ENCODE measurements around the gene CYP27A1.

The CYP27A1 gene

DNA sequence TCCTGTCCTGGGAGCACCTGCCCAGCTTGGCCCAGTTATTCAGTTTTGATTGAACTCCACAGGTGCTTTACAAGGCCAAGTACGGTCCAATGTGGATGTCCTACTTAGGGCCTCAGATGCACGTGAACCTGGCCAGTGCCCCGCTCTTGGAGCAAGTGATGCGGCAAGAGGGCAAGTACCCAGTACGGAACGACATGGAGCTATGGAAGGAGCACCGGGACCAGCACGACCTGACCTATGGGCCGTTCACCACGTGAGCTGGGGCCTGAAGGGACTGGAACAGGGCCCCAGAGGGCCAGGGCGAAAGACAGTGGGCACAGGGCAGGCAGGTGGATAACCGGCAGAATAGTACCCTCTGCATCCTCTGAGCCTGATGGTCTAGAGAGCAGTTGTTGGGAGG is 27.6 kb downstream of the CYP27A1 start:
- in situ Hi-C loops (cut with MboI; ENCODE audit: low sequenced_read_pairs) = no loop called here

DNA sequence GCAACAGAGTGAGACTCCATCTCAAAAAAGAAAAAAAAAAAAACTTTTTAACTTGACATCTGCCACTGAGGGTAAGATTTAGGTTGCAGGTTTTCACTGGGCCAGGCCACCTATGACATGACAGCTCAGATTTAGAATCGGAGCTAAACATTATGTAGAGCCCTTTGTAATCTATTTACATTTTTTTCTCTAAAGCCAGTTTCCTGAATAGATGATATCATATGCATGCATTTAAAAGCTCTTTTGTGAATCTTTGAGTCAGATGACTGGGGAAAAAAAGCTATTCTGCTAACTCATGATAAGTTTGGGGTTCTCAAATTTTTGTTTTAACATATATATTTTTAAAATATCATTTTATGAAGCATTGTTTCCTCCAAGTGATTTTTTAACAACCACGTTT is 28.3 kb downstream of the CYP27A1 start:
- in situ Hi-C loops (cut with MboI; ENCODE audit: low sequenced_read_pairs) = no loop called here

DNA sequence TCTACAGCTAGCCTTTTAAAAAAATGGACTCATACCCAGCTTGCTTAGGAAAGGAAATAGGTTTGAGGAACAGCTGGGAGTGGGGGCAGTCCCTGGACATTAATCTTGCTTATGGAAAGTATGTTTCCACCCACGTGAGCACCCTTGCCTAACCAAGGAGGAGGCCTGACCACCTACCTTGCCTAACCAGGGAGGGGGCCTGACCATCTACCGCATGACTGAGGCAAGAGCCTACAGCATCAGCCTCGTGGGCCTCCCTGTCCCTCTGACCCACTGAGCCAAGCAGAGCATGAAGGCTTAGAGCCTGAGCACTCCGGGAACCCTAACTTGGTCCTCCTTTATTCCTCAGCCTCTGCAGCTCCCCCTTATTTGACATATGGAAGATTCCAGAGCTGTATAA is 29.4 kb downstream of the CYP27A1 start:
- in situ Hi-C loops (cut with MboI; ENCODE audit: low sequenced_read_pairs) = no loop called here

DNA sequence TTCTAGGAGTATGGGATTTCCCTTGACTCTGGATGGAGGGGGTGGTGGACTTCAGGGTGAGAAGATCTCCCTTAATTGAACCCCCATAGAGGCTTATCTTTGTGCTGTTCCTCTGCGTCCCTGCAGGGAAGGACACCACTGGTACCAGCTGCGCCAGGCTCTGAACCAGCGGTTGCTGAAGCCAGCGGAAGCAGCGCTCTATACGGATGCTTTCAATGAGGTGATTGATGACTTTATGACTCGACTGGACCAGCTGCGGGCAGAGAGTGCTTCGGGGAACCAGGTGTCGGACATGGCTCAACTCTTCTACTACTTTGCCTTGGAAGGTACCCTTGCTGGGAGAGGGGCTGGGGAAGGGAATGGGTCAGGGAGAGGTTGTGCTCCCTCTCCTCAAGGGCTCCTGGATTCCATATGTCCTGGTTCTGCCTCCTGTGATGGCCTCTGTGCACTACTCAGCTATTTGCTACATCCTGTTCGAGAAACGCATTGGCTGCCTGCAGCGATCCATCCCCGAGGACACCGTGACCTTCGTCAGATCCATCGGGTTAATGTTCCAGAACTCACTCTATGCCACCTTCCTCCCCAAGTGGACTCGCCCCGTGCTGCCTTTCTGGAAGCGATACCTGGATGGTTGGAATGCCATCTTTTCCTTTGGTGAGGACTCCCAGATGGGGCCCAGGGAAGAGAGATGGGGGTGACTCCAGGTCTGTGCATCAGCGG is 30.3 kb downstream of the CYP27A1 start:
- in situ Hi-C loops (cut with MboI; ENCODE audit: low sequenced_read_pairs) = no loop called here

DNA sequence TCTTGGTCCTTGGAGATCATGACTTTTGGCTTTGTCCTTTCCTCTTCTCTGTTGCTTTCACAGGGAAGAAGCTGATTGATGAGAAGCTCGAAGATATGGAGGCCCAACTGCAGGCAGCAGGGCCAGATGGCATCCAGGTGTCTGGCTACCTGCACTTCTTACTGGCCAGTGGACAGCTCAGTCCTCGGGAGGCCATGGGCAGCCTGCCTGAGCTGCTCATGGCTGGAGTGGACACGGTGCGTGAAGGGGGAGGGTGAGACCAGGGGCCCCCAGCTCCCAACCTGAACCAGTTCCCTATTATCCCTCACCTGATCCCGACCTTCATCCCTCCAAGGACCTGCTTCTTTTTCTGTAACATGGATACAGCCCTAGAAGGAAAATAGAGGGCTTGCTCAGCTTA is 30.9 kb downstream of the CYP27A1 start:
- in situ Hi-C loops (cut with MboI; ENCODE audit: low sequenced_read_pairs) = no loop called here

DNA sequence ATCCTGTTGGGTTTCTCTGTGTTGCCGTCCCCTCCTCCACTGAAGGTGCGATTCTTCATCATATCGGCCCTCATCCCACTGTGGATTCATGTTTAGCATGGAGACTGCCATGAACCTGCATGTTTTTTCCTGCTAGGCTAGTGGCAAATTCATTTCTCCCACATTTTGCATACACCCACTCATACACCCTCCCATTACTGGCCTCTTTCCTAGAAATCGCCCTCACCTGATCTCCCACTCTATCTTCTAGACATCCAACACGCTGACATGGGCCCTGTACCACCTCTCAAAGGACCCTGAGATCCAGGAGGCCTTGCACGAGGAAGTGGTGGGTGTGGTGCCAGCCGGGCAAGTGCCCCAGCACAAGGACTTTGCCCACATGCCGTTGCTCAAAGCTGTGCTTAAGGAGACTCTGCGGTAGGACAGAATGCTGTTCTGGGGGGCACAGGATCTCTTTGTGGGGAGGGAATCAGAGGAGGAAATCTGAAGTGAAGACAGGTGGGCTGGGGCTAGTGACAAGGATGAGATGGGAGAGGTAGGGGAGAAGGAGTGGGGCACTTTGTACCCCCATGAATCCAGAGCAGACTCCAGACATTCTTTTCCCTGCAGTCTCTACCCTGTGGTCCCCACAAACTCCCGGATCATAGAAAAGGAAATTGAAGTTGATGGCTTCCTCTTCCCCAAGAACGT is 32.0 kb downstream of the CYP27A1 start:
- in situ Hi-C loops (cut with MboI; ENCODE audit: low sequenced_read_pairs) = no loop called here

DNA sequence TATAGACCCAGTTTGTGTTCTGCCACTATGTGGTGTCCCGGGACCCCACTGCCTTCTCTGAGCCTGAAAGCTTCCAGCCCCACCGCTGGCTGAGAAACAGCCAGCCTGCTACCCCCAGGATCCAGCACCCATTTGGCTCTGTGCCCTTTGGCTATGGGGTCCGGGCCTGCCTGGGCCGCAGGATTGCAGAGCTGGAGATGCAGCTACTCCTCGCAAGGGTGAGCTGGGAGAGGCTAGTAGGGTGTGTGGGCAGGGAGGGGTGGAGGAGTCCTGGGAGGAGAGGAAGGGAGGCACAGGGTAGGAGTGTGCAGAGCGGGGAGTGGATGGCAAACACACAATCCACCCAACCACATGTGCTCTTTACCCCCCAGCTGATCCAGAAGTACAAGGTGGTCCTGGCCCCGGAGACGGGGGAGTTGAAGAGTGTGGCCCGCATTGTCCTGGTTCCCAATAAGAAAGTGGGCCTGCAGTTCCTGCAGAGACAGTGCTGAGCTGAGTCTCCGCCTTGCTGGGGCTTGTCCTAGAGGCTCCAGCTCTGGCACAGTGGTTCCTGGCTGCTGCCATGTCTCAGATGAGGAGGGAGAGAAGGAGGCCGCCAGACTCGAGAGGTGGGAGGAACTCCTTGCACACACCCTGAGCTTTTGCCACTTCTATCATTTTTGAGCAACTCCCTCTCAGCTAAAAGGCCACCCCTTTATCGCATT is 32.7 kb downstream of the CYP27A1 start:
- in situ Hi-C loops (cut with MboI; ENCODE audit: low sequenced_read_pairs) = no loop called here

DNA sequence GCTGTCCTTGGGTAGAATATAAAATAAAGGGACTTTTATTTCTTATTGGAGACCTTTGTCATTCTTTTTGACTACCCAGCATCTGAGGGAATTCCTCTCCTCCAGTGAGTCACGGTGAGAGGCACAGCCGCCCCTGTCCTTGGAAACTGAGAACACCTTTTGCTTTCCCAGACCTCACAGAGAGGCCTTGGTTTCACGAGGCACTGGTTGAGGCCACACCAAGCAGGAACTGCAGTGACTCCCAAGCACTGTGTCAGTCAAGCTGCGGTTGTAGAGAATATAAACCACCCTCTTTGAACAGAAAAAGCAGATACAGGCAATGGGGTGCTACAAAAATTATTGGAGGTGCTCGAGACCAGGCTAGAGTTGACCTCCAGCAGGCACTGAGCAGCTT is 33.3 kb downstream of the CYP27A1 start:
- in situ Hi-C loops (cut with MboI; ENCODE audit: low sequenced_read_pairs) = no loop called here

DNA sequence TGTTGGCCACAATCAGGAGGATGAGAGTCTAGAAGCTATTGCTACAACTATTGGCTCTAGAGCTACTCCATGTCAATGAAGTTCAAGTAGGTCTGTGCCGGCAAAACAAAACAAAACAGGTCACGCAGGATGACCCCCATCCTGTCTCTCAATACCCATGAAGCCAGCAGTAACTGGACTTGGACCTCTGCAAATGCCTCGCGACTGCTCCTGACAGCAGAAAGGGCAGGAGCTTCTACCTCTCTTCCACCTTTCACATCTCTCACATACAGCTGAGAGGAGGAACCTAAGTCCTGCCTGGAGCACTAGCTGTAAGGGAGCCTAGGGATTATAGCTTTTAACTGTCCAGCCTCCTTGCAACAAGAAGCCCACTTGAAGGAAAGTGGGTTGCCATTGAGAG is 33.7 kb downstream of the CYP27A1 start:
- in situ Hi-C loops (cut with MboI; ENCODE audit: low sequenced_read_pairs) = no loop called here

DNA sequence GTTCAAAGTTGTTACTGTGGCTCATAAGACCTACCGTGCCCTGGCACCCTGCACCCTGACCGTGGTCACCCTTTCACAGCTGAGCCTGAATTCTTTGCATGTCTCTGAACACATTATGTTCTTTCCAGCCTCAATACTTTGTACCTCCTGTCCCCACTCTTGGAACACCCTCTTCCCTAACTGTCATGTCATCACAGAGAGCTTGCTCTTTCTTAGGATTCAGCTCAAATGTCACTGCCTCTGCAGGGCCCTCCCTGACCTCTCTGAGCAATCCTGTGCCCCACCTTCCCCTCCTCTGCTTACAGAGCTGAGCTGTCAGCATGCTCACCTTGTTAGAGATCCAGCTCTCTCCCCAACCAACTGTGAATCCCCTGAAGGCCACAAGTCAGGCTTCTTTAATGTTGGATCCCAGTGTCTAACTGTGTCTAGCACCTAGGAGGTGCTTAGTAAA is 34.6 kb downstream of the CYP27A1 start:
- in situ Hi-C loops (cut with MboI; ENCODE audit: low sequenced_read_pairs) = no loop called here

DNA sequence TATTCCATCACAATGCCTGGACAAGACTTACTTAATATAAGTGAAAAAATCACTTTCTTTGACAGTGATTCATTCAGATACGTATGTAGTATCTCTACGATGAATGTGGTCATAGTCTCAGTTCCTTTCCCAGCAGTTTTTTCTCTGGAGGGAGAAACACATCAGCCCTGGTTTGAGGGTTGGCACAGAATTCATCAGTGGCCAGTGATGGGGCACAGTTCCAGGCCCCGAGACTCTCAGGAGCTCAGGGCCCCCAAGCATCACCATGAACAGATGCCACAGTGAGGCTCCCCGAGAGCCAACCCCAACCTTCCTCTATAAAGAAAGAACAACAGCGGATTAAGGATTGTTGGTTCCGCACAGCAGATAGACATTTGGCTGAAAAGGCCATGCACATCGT is 37.1 kb downstream of the CYP27A1 start:
- in situ Hi-C loops (cut with MboI; ENCODE audit: low sequenced_read_pairs) = no loop called here

DNA sequence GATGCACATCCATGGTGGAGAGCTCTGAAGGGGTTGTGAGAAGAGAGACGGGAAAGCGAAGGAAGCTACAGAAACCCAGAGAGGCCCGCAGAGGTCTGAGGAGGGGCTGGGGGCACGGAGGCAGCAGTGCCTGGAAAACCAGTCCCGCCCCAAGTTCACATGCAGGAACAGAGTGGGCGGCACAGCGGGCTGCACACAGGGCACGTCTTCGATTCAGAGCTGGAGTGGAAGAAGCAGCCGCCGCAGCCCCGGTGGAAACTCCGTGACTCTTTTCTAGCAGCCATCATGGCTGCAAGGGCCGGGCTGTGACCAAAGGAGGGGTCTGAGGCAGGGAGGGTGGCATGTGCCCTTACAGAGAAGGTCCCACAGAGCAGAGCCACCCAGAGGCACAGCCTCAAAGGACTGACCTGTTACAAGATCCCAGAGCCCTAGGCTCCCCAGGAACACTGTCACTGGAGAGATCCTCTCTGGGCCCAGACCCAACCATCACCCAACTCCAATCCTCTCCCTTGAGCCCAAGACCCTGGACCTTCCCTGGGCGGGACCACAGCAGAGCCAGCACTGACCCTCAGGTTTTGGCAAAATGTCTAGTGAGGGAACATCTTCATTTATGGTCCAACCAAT is 38.9 kb downstream of the CYP27A1 start:
- in situ Hi-C loops (cut with MboI; ENCODE audit: low sequenced_read_pairs) = no loop called here

DNA sequence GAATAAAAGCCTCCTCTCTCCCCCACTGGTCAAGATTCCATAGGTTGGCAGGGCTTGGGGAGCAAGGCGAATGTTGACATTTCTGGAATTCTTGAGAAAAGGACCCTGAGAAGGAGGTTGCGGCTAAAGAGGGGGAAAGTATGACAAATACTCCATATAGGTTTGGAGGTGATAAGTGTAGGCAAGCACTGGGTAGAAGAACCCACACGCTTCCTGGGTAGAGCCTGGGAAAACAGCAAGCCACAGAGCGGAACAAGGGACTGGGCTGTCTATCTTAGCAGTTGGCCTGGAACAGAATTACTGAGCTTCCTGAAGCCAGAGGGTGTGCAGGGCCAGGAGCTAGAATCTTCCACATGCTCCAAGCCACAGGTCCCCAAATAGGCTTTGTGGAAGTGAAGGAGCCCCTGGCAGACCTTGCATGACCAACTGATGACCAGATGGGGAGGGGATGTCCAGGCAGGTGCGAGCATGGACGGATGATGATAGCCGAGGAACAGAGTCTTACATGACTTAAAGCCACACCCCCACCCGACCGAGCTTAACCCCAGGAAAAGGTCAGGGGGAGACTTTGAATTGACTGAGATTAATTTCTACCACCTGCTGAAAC is 39.8 kb downstream of the CYP27A1 start:
- in situ Hi-C loops (cut with MboI; ENCODE audit: low sequenced_read_pairs) = no loop called here

DNA sequence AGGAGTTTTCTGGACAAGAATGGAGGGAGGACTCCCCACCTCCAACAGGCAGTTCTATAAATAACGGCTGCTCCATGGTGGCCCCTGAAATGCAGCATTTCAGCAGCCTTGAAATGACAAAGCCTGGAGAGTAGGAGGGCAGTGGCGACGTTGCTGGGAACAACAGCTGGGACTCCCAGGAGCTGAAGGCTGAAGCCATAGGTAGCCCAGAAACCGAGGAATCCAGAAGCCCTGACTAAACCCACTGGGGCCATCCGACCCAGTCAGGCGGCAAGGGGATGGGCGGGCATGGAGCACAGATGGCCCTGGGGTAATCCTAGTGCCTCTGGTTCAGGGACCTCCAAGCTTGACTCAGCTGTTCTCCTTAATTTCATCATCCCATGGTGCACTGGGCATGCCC is 40.7 kb downstream of the CYP27A1 start:
- in situ Hi-C loops (cut with MboI; ENCODE audit: low sequenced_read_pairs) = no loop called here

DNA sequence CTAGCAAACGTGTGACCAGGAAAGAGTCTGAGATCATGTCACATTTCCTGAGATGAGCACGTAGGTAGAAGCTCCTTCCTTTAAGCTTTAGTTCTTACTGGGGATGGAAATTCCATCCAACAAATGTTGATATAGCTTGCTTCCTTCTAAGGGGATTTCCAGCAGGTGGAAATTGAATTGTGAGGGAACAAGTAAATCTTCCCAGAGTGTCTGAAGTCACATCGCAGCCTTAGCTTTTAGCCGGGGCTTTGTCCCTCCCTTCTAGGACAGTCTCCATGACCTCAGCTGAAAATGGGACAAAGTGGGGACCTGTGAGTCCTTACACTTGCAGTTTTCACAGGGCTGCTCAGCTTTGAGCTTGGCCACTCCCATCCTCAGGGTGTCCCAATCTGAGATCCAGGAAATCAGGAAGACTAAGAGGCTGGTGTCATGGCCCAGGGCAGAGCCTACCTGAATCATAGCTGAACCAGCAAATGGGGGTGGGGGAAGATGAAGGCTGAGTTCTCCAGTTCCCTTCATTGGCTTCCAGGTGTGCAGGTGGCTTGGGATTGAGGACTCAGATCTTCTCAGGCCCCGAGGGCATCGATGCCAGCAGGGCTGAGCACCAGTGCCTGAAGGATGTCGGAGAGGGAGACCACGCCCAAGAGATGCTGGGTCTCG is 41.4 kb downstream of the CYP27A1 start:
- in situ Hi-C loops (cut with MboI; ENCODE audit: low sequenced_read_pairs) = no loop called here

DNA sequence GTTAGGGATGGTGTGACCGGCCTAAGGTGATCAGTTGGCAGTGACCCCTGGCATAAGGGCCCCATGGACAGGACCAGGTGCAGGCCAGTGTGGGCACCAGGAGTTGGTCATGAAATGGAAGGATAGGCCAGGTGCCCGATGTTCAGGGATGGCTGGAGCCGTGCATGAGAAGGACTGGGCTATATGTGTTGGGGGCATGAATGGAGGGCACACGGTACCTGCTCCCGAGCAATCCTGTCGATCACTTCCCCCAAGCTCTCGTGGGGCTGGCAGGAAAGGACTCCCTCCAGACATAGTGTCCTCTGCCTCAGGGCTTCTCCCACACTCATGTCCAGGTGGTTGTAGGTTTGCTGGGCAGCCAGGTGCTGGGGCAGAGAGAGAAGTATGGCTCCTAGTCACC is 42.1 kb downstream of the CYP27A1 start:
- in situ Hi-C loops (cut with MboI; ENCODE audit: low sequenced_read_pairs) = no loop called here

DNA sequence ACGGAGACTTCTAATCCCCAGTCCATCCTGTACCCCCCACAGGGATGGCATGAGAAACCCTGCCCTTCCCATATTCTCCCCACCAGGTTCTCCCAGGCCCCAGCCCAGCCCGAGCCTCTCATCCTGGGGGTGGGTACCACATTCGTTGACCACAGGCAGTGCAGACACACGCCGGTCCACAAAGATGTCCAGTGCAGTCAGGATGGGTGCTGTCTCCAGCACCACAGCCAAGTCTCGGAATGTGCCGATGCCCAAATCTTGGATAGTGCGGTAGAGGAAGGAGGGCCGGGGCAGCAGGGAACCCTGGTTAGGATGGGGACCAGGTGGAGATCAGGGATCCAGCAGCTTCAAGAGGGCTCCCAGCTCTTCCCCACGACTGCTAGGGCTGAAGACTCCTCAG is 44.8 kb downstream of the CYP27A1 start:
- in situ Hi-C loops (cut with MboI; ENCODE audit: low sequenced_read_pairs) = no loop called here

DNA sequence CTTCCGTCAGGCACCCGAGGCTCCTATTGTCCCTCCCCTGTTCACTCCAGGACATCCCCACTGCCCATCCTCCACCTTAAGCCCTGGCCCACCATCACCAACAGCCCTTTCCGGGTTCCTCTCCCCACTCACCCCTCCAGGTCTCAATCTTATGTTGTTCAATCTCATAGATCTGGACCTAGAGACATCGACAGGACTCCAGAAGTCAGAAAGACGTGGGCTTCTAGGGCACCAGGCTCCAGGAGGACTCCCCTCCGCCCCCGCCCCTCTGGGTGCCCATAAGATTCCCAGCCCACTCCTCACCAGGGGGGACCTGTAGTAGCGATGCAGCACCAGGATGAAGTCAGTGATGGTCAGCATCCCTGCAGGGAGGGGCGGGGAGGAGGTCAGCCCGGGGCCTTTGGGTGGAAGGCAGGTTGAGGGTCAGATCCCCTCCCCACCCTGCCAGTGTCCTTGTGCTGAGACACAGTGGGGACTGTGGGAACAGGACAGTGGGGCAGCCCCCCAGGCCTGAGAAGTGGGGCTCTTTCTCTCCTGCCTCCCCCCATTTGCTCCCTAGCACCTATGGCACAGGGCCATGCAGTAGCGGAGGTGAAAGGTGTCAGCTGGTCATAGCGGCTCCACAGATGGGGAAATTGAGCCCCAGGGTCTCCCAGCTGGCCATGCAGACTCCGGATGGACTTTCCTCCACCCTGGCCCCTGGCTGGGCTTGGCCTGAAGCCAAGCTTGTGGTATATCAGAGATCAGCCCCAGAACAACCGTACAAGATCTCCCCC is 45.9 kb downstream of the CYP27A1 start:
- in situ Hi-C loops (cut with MboI; ENCODE audit: low sequenced_read_pairs) = no loop called here

DNA sequence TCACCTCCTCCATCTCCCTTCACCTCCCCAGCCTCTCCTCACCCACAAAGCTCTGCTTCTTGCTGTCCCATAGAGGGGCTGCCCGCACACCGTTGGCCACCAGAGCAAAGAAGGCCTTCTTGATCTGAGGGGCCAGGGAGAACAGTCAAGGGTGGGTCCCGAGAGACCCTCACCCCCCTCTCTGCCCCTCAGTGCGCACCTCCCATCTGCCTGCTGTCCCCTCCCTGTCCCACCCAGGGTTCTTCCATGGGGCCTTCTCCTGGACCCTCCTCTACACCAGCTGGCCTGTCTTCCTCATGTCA is 46.5 kb downstream of the CYP27A1 start:
- in situ Hi-C loops (cut with MboI; ENCODE audit: low sequenced_read_pairs) = no loop called here

DNA sequence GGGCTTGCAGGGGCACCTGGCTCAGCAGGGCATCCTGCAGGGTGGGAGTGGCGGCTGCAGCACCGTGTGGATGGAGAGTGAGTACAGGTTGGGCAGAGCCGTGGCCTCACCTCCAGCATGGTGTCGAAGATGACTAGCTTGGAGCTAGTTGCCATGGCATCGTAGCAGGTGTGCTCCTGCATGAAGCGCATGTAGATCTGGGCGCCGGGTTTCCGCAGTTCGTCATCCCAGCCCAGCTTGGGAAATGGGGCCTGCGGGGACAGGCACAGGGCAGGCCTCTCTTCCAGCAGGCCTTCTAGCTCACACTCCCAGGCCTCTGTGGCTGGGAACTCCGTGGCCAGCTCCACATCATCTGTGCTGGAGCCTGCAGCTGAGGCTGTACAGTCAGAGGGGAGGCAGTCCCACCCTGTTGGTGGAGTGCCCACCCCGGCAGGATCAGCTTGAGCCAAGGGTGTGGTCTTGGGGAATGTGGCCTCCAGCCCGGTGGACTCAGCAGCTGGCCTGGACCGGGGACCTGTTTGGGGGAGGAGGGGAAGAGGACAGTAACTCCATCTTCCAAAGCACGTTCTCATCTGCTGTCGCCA is 48.0 kb downstream of the CYP27A1 start:
- in situ Hi-C loops (cut with MboI; ENCODE audit: low sequenced_read_pairs) = no loop called here
